Stomach (tissue), 4 donors: ENCODE data around the gene MTA3.

Experiments
- POLR2A ChIP-seq, 4 donors: fragments of 450-650 bp; IDR thresholded peaks; one replicate each; pipeline ENCODE4 v1.6.1; 2016; ENCODE audit warnings: antibody characterized with exemption in 4 of 4, control low read depth in 2 of 4, mild to moderate bottlenecking in 1 of 4, moderate library complexity in 1 of 4
- POLR2AphosphoS5 ChIP-seq, 3 donors: sonication (generic); formaldehyde crosslinking; IDR thresholded peaks; one replicate each; pipeline ENCODE4 v1.6.1; 2016; ENCODE audit warnings: antibody characterized with exemption in 3 of 3

- no peak for TF ChIP-seq POLR2A (IDR thresholded peaks at IDR 0.05)
- no peak for TF ChIP-seq POLR2AphosphoS5 (IDR thresholded peaks at IDR 0.05)
Measured at GRCh38 chr2:42601076-42601475, 32.6 kb downstream of the MTA3 start.
